Endothelial cell of umbilical vein (primary cell): ENCODE data around the gene RBFOX1.

ENCODE experiments used
- EZH2 ChIP-seq: IDR thresholded peaks from 2 replicates; pipeline ENCODE4 v1.6.1; 2012; ENCODE audit warnings: borderline replicate concordance, low read depth, mild to moderate bottlenecking, moderate library complexity, low read length, inconsistent platforms; ENCODE audit not compliant: severe bottlenecking
- FOS ChIP-seq: IDR thresholded peaks from 2 replicates; pipeline ENCODE4 v1.6.1; 2011; ENCODE audit warnings: mild to moderate bottlenecking, low read length, moderate library complexity, borderline replicate concordance; ENCODE audit not compliant: insufficient read depth
- GATA2 ChIP-seq: IDR thresholded peaks from 2 replicates; pipeline ENCODE4 v1.7.0; 2011; ENCODE audit warnings: low read depth, mild to moderate bottlenecking, moderate library complexity, mixed read lengths, low read length; ENCODE audit not compliant: insufficient read length, insufficient read depth
- JUN ChIP-seq: IDR thresholded peaks from 2 replicates; pipeline ENCODE4 v1.6.1; 2011; ENCODE audit warnings: borderline replicate concordance, low read depth; ENCODE audit not compliant: insufficient read length, insufficient read depth
- POLR2A ChIP-seq: IDR thresholded peaks from 2 replicates; pipeline ENCODE4 v1.6.1; 2012; ENCODE audit warnings: low read depth, mild to moderate bottlenecking, control low read depth, low read length
- POLR2AphosphoS5 ChIP-seq: IDR thresholded peaks from 2 replicates; pipeline ENCODE4 v1.6.1; 2012; ENCODE audit warnings: low read depth, mild to moderate bottlenecking, control low read depth, low read length, moderate library complexity; ENCODE audit not compliant: insufficient read depth
- TF ChIP-seq, protein P1 (sequence below), 2 donors: IDR thresholded peaks; 1 replicate in 1 of 2; 2 replicates in 1 of 2; pipeline ENCODE4 v1.5.1; 2011; ENCODE audit warnings: low read length in 2 of 2, mild to moderate bottlenecking in 2 of 2, moderate library complexity in 2 of 2, control low read depth in 1 of 2, inconsistent platforms in 1 of 2, low read depth in 1 of 2; ENCODE audit not compliant: insufficient read depth in 1 of 2; ENCODE audit errors: extremely low read depth in 1 of 2
- TF ChIP-seq, protein P2 (sequence below): IDR thresholded peaks from 2 replicates; pipeline ENCODE4 v1.6.1; 2011; ENCODE audit not compliant: insufficient read depth, insufficient read length

DNA sequence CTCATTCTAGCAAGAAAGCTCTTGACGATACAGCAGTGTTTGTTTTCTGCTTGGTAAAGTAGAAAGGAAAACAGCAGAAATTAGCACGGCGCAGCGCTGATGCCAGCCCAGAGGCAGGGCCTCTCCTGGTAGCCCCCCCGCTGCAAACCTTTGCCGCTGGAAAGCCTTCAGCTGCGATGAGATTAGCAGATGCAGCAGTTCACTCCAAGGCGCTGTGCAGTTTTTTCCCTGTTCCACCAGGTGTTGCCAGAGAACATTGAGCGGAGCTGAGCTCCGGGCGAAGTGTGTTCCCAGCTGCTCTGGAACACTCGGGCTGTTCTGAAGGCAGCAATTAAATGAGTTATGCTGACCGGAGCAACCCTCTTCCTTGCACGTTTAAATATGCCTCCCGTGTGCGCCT is 72.5 kb downstream of the RBFOX1 start:
- no peak for TF ChIP-seq EZH2
- no peak for TF ChIP-seq POLR2A
- TF ChIP-seq, protein P1, sequence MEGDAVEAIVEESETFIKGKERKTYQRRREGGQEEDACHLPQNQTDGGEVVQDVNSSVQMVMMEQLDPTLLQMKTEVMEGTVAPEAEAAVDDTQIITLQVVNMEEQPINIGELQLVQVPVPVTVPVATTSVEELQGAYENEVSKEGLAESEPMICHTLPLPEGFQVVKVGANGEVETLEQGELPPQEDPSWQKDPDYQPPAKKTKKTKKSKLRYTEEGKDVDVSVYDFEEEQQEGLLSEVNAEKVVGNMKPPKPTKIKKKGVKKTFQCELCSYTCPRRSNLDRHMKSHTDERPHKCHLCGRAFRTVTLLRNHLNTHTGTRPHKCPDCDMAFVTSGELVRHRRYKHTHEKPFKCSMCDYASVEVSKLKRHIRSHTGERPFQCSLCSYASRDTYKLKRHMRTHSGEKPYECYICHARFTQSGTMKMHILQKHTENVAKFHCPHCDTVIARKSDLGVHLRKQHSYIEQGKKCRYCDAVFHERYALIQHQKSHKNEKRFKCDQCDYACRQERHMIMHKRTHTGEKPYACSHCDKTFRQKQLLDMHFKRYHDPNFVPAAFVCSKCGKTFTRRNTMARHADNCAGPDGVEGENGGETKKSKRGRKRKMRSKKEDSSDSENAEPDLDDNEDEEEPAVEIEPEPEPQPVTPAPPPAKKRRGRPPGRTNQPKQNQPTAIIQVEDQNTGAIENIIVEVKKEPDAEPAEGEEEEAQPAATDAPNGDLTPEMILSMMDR (IDR thresholded peaks at IDR 0.05; ENCODE audit: extremely low read depth in 1 of 2, insufficient read depth in 1 of 2, low read depth in 1 of 2, low read length in 2 of 2): no peak
- no peak for TF ChIP-seq JUN
- TF ChIP-seq POLR2AphosphoS5: no peak
- TF ChIP-seq, protein P2, sequence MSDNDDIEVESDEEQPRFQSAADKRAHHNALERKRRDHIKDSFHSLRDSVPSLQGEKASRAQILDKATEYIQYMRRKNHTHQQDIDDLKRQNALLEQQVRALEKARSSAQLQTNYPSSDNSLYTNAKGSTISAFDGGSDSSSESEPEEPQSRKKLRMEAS: no peak
- TF ChIP-seq FOS: no peak
- no peak for TF ChIP-seq GATA2
